HG03039 (cell line): ENCODE results near the gene MAML3.

ENCODE experiments used
- ATAC-seq: cut with Tn5 transposase; IDR thresholded peaks from one replicate; pipeline ENCODE4 v1.9.1; 2021; ENCODE audit warnings: mild to moderate bottlenecking, moderate library complexity; ENCODE audit not compliant: unreplicated experiment

Gene MAML3

DNA sequence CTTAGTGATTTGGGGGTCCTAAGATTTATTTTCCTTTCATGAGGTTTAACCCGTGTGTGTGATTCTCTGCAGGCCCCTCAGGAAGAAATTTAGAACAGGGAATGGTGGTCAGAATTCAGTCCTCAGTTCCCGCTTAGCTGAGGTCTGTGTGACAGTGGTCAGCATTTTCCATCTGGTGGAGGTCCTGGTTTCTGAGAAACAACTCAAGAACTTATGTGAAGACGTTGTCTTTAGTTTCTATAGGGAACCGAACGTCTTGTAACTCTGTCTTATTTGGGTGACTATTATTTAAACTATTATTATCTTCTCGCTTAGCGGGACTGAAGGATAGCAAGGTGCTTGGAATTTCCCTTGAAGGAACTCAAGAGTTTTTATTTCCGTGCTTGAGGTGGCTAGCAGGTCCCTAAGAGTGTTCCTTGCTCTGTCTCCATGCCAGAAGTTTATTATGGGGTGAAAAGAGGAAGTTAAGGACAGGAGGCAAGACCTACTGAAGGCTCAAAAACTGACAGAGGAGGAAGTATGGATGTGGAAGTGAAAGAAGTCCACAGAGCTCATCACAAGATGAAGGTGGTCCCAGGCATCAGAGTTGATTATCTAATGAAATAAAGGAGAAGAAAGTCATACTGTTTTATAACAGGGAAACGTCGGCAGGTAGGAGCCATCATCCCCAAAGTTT lies 479.0 kb downstream of the MAML3 start:
- ATAC-seq, result no peak

DNA sequence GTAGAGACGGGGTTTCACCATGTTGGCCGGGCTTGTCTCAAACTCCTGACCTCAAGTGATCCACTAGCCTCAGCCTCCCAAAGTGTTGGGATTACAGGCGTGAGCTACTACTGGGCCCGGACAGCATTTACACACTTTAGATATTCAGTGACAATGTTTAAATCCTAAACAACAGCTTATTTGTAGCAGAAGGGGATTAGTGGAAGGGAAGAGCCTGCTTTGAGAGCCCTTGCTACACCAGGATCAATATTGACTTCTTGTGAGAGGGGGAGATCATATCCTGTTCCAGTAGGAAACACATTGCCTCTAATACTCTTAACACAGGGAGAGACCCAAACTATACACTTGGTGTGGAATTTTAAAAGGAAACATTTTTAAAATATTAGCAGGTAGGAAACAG lies 481.3 kb downstream of the MAML3 start:
- no peak for ATAC-seq

DNA sequence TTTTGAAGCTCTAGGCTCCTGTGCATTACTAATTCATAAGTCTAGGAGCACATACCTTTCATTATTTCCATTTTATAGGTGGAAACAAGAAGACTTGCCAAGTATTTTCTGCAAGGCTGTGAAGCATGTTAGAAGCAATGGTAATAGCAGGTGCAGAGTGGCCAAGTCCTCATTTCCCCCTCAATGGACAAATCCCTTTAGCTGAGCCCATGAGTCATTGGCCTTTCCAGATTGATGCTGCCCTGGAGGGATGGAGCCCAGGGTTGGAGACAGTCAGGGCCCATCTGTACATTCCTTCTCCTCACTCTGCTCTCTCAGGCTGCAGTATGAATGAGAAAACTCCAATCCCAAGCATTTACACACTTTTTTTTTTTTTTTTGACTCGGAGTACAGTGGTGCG lies 481.8 kb downstream of the MAML3 start:
- ATAC-seq, result no peak

DNA sequence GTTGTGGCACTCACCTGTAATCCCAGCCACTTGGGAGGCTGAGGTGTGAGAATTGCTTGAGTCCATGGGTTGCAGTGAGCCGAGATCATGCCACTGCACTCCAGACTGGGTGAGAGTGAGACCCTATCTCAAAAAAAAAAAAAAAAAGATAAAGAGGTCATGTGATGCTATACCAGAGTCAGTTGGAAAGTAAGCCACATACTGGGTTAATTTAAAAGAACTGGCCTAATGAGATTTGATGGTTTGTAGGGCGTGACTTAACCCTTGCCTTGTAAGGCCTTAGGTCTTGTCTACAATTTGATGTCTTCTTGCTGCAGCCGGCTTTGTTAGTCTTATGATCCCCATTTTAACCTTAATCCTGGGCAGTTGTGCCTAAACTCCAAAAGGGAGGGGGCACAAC lies 483.2 kb downstream of the MAML3 start:
- ATAC-seq, result no peak

DNA sequence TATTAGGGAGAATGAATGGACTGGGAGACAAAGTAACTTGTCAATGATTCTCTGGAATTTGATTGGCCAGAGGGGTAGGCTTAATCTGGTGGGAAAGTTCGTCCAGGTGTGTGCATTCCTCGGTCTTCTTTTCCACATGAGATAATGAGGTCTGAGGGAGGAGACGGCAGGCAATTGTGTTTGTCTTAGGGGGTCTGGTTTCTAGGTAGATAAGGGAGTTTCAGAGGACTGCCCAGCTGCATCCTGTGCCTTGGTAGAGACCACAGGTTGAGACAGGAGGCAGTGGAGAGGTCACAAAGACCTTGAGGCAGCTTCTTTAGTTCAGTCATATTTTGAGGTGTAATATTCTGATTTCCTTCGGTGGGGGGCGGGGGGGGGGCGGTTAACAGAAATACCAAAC lies 484.1 kb downstream of the MAML3 start:
- ATAC-seq, result no peak

DNA sequence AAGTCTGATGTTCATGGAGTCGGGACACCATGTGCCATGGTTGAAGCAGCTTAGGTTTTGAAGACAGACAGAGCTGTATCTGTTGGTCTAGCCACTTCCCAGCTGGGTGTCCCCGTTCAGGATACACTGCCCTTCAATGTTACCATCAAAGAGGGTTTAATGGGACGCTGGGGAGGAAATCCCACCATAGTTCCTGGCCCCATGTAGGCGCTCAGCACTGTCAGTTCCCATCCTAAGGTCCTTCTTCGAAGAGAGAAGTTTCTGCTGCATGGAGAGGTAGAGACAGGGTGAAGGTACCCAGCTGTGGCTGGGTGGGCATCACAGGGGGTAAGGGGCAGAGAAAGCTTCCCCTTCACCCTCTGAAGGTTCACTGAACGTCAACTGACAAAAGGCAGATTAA lies 484.6 kb downstream of the MAML3 start:
- ATAC-seq, result no peak

DNA sequence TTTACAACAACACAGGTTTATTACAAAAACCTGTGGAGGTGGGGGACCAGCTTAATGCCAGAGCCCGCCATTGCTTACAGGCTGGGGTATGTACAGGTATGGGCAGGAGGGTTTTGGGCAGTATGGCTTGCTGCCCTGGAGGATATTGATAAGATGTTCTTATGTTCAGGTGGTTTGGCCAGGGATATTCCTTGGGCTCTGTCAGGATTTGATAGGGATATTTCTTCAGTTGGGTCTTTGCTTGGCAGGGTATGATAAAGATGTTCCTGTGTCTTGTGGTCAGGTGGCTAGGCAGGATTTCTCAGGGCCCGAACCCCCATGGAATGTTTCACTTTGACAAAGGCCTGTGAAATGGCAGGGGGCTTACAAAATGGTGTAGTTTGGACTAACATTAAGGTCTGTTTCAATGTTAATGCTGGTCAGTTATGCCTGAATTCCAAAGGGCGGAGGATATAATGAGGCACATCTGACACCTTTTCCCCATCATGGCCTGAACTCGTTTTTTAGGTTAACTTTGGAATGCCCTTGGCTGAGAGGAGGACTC lies 485.3 kb downstream of the MAML3 start:
- no peak for ATAC-seq

DNA sequence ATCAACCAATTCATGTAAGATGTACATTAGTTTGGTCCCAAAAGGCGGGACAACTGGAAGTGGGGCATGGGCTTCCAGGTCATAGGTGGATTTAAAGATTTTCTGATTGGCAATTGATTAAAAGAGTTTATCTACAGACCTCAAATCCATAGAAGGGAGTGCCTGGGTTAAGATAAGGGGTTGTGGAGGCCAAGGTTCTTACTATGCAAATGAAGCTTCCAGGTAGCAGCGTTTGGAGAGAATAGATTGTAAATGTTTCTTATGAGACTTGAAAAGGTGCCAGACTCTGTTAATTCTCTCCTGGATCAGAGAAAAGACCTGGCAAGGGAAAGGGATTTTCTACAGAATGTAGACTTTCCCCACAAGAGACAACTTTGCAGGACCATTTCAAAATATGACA lies 485.9 kb downstream of the MAML3 start:
- ATAC-seq, result no peak
